OCI-LY7 (cell line): ENCODE measurements around the gene USP4. TPM values are rescaled to one million over a fixed set of nuclear protein-coding genes. Genes with fewer than 3 reads are reported as not detected.
"Not testable (repeated sequence)": the region's sequence is repeated elsewhere in the genome, so short reads cannot be mapped to it uniquely, and the experiment has no call there.

Source experiments
- BruUV-seq: library from RNA; stranded (reverse); fragments of 400-500 nt; replicated peaks from 2 replicates; lab custom pipeline; 2021; lab: Mats Ljungman, UMichigan
- CTCF ChIA-PET: fragments of 300-600 bp; sonication (Branson Sonifier 250); formaldehyde crosslinking; loops from one replicate; lab custom pipeline; 2022; ENCODE audit warnings: antibody characterized with exemption; ENCODE audit not compliant: unreplicated experiment; lab: Charles Lee
- POLR2A ChIA-PET: fragments of 300-600 bp; sonication (Branson Sonifier 250); formaldehyde crosslinking; loops from one replicate; lab custom pipeline; 2022; ENCODE audit warnings: antibody characterized with exemption; lab: Charles Lee
- DNase-seq: peaks from one replicate; pipeline ENCODE4 v3.0.0-alpha.2; 2015; ENCODE audit warnings: low spot score
- H2AFZ ChIP-seq: fragments of 200-600 bp; sonication (generic), shearing (Covaris generic); 2 replicates; pipeline ENCODE4 v1.6.1; 2014; ENCODE audit warnings: mild to moderate bottlenecking, antibody characterized with exemption, low read length, moderate library complexity
- H3K27ac ChIP-seq: fragments of 200-600 bp; sonication (generic); 2 replicates; pipeline ENCODE4 v1.5.1; 2014; ENCODE audit warnings: mixed run types, low read depth, mild to moderate bottlenecking, moderate library complexity, low read length, inconsistent platforms; ENCODE audit not compliant: poor library complexity, severe bottlenecking
- H3K36me3 ChIP-seq: fragments of 200-600 bp; sonication (generic); 2 replicates; pipeline ENCODE4 v1.6.1; 2014; ENCODE audit warnings: mild to moderate bottlenecking, antibody characterized with exemption, low read length, moderate library complexity, mixed read lengths; ENCODE audit not compliant: insufficient read depth
- H3K4me1 ChIP-seq: fragments of 200-600 bp; sonication (generic); 2 replicates; pipeline ENCODE4 v1.5.1; 2014; ENCODE audit warnings: mild to moderate bottlenecking, low read length; ENCODE audit not compliant: insufficient read depth, poor library complexity, severe bottlenecking
- H3K4me2 ChIP-seq: fragments of 200-600 bp; sonication (generic); 2 replicates; pipeline ENCODE4 v1.6.1; 2014; ENCODE audit warnings: mild to moderate bottlenecking, low read length
- H3K4me3 ChIP-seq: fragments of 200-600 bp; sonication (generic); 2 replicates; pipeline ENCODE4 v1.5.1; 2014; ENCODE audit warnings: mild to moderate bottlenecking, low read depth, low read length; ENCODE audit not compliant: poor library complexity, severe bottlenecking
- H3K79me2 ChIP-seq: fragments of 200-600 bp; sonication (generic); 2 replicates; pipeline ENCODE4 v1.6.1; 2016; ENCODE audit warnings: low read depth, mild to moderate bottlenecking, low read length, moderate library complexity, mixed read lengths; ENCODE audit not compliant: insufficient read depth
- H3K9me2 ChIP-seq: fragments of 200-600 bp; sonication (generic); 2 replicates; pipeline ENCODE4 v1.6.1; 2016; ENCODE audit warnings: mild to moderate bottlenecking, low read length, mixed read lengths; ENCODE audit not compliant: insufficient read depth
- H3K9me3 ChIP-seq: fragments of 200-600 bp; sonication (generic); 2 replicates; pipeline ENCODE4 v1.6.1; 2014; ENCODE audit warnings: mild to moderate bottlenecking, mixed run types, low read length, mixed read lengths
- H4K20me1 ChIP-seq: fragments of 200-600 bp; sonication (generic); 2 replicates; pipeline ENCODE4 v1.6.1; 2014; ENCODE audit warnings: mild to moderate bottlenecking, antibody characterized with exemption, low read length, moderate library complexity, mixed read lengths; ENCODE audit not compliant: insufficient read depth
- CTCF ChIP-seq: fragments of 200-600 bp; sonication (generic); conservative IDR thresholded peaks from 2 replicates; pipeline ENCODE4 v1.5.1; 2014; ENCODE audit warnings: mild to moderate bottlenecking, antibody characterized with exemption, low read length, moderate library complexity, mixed read lengths
- EZH2phosphoT487 ChIP-seq: fragments of 200-600 bp; sonication (generic); IDR thresholded peaks from 2 replicates; pipeline ENCODE4 v1.6.1; 2018; ENCODE audit warnings: low read depth, borderline replicate concordance, mild to moderate bottlenecking, mixed run types, antibody characterized with exemption, low read length, moderate library complexity, mixed read lengths
- intact Hi-C: fragments of 100-400 bp; cut with micrococcal nuclease; formaldehyde crosslinking; loops from one replicate; pipeline ENCODE4 v1.10.0; 2022; ENCODE audit not compliant: unreplicated experiment
- microRNA-seq: library from miRNA; unstranded; fragments of <30 nt; microRNA quantifications from one replicate; pipeline ENCODE4 v1.2.0, GENCODE V29; 2022; ENCODE audit warnings: borderline replicate concordance
- small RNA-seq: library from RNA; depleted of rRNA; stranded (forward); fragments of <200 nt; gene quantifications from one replicate; pipeline ENCODE3, GENCODE V24; 2014
- total RNA-seq, 2 experiments: library from RNA; depleted of rRNA in 1 of 2; stranded (reverse); fragments of >200 nt in 1 of 2; shearing (Covaris generic) in 1 of 2; gene quantifications; 2 replicates each; pipeline ENCODE4 v1.2.3, GENCODE V29; 2014 to 2022

USP4 gene
- total RNA-seq, 2 experiments from 2014 or later = 28.6 to 74.6 TPM

GRCh38 chr3:49237344-49237743 lies 102.5 kb downstream of the USP4 start:
- peaks cover 13% of the 10 kb centered on the region; the same call in 1 of the 2 replicates for H3K9me3 ChIP-seq
- ChIA-PET POLR2A (interaction anchor here (0.6 kb wide), 1 partner anchor 178 kb away, joined by 3 read pairs; no protein-coding TSS in a partner anchor), CTCF (no interaction called here)
- H3K4me2 ChIP-seq = no peak overlapping the region
- no peaks in the 10 kb centered on the region for H4K20me1 ChIP-seq
- no TSS peak for BruUV-seq
- no peaks in the 10 kb centered on the region for H3K79me2 ChIP-seq
- TF ChIP-seq CTCF (no peak), EZH2phosphoT487 (no peak)
- H3K4me1 ChIP-seq = peaks cover 5% of the 10 kb centered on the region
- no peak overlapping the region for H2AFZ ChIP-seq
- H3K36me3 ChIP-seq = no peaks in the 10 kb centered on the region
- H3K4me3 ChIP-seq = no peak overlapping the region
- DNase-seq = no peak
- H3K27ac ChIP-seq = no peak overlapping the region
- intact Hi-C loops = no loop called here
- H3K9me2 ChIP-seq = no peaks in the 10 kb centered on the region

- H3K4me1 ChIP-seq = peaks cover 5% of the 10 kb centered on the region
- H3K9me2 ChIP-seq = no peaks in the 10 kb centered on the region
- TF ChIP-seq CTCF (no peak), EZH2phosphoT487 (no peak)
- POLR2A ChIA-PET = interaction anchor here (0.6 kb wide), 1 partner anchor 1308 kb away, joined by 3 read pairs; no protein-coding TSS in a partner anchor
- no peaks in the 10 kb centered on the region for H4K20me1 ChIP-seq
- no peak overlapping the region for H2AFZ ChIP-seq
- H3K79me2 ChIP-seq = no peaks in the 10 kb centered on the region
- no peaks in the 10 kb centered on the region for H3K36me3 ChIP-seq
- CTCF ChIA-PET = no interaction called here
- H3K27ac ChIP-seq = no peak overlapping the region
- peaks cover 13% of the 10 kb centered on the region; the same call in 1 of the 2 replicates for H3K9me3 ChIP-seq
- H3K4me3 ChIP-seq = no peak overlapping the region
- intact Hi-C loops = no loop called here
- no TSS peak for BruUV-seq
- no peak for DNase-seq
- H3K4me2 ChIP-seq = no peak overlapping the region
These were observed 103.6 kb downstream of the USP4 start for GRCh38 chr3:49236226-49236625.

GRCh38 chr3:49228817-49229216 lies 111.0 kb downstream of the USP4 start:
- H3K4me2 ChIP-seq, DNase-seq, H3K4me3 ChIP-seq, POLR2A ChIA-PET, H3K9me2 ChIP-seq, H3K4me1 ChIP-seq, H3K79me2 ChIP-seq, intact Hi-C loops, CTCF ChIA-PET, H3K27ac ChIP-seq, BruUV-seq, H3K36me3 ChIP-seq, H4K20me1 ChIP-seq, H2AFZ ChIP-seq: not testable (repeated sequence)
- peaks cover 15% of the 10 kb centered on the region; the same call in 1 of the 2 replicates for H3K9me3 ChIP-seq

Small RNA genes within 50 kb of the gene (microRNA-seq; reads per million reads assigned to microRNA genes)
- gene MIR4271 = not detected

Small RNA genes within 50 kb of the gene (small RNA-seq; reads per million reads assigned to genes)
- gene AC121247.2 (not detected), gene MIR4271 (not detected), gene RF00019 (not detected)

Other genes with a start within 250 kb of the USP4 start
- gene QRICH1, start 246.0 kb downstream of the USP4 start, total RNA-seq (2014; rRNA removed; shearing (Covaris generic)) = 93.0 and 111 TPM in 2 replicates
- gene QRICH1, start 246.0 kb downstream of the USP4 start, total RNA-seq (2022) = 132 and 156 TPM in 2 replicates
- gene QARS1, start 235.3 kb downstream of the USP4 start, total RNA-seq (2014; rRNA removed; shearing (Covaris generic)) = 290 and 310 TPM in 2 replicates
- 355 and 459 TPM in 2 replicates for gene QARS1, start 235.3 kb downstream of the USP4 start, total RNA-seq (2022)
- gene USP19, start 219.2 kb downstream of the USP4 start, total RNA-seq (2014; rRNA removed; shearing (Covaris generic)) = 49.4 and 57.2 TPM in 2 replicates
- gene USP19, start 219.2 kb downstream of the USP4 start, total RNA-seq (2022) = 69.4 and 78.3 TPM in 2 replicates
- gene LAMB2, start 207.0 kb downstream of the USP4 start, total RNA-seq (2014; rRNA removed; shearing (Covaris generic)) = 0.44 TPM in 2 replicates
- gene LAMB2, start 207.0 kb downstream of the USP4 start, total RNA-seq (2022) = not detected in 2 replicates
- 20.3 and 27.9 TPM in 2 replicates for gene CCDC71, start 173.7 kb downstream of the USP4 start, total RNA-seq (2014; rRNA removed; shearing (Covaris generic))
- gene CCDC71, start 173.7 kb downstream of the USP4 start, total RNA-seq (2022) = 22.7 and 23.4 TPM in 2 replicates
- 0.69 TPM in 1 of 2 replicates, not detected in the other for gene KLHDC8B, start 168.5 kb downstream of the USP4 start, total RNA-seq (2014; rRNA removed; shearing (Covaris generic))
- gene KLHDC8B, start 168.5 kb downstream of the USP4 start, total RNA-seq (2022) = 0.91 and 1.3 TPM in 2 replicates
- 4.8 and 6.4 TPM in 2 replicates for gene C3orf62, start 62.8 kb downstream of the USP4 start, total RNA-seq (2014; rRNA removed; shearing (Covaris generic))
- gene C3orf62, start 62.8 kb downstream of the USP4 start, total RNA-seq (2022) = 11.3 and 11.7 TPM in 2 replicates
- gene GPX1, start 18.3 kb upstream of the USP4 start, total RNA-seq (2014; rRNA removed; shearing (Covaris generic)) = 77.6 and 82.3 TPM in 2 replicates
- gene GPX1, start 18.3 kb upstream of the USP4 start, total RNA-seq (2022) = 119 and 148 TPM in 2 replicates
- gene RHOA, start 71.9 kb upstream of the USP4 start, total RNA-seq (2014; rRNA removed; shearing (Covaris generic)) = 218 and 219 TPM in 2 replicates
- gene RHOA, start 71.9 kb upstream of the USP4 start, total RNA-seq (2022) = 373 and 403 TPM in 2 replicates
- 15.8 and 17.9 TPM in 2 replicates for gene TCTA, start 72.4 kb upstream of the USP4 start, total RNA-seq (2014; rRNA removed; shearing (Covaris generic))
- gene TCTA, start 72.4 kb upstream of the USP4 start, total RNA-seq (2022) = 35.3 and 37.7 TPM in 2 replicates
- 5.3 and 5.4 TPM in 2 replicates for gene AMT, start 82.4 kb upstream of the USP4 start, total RNA-seq (2014; rRNA removed; shearing (Covaris generic))
- 6.0 and 7.8 TPM in 2 replicates for gene AMT, start 82.4 kb upstream of the USP4 start, total RNA-seq (2022)
- gene NICN1, start 89.3 kb upstream of the USP4 start, total RNA-seq (2014; rRNA removed; shearing (Covaris generic)) = 8.3 and 15.4 TPM in 2 replicates
- gene NICN1, start 89.3 kb upstream of the USP4 start, total RNA-seq (2022) = 23.2 and 27.3 TPM in 2 replicates
- gene DAG1, start 130.2 kb upstream of the USP4 start, total RNA-seq (2014; rRNA removed; shearing (Covaris generic)) = 10.6 and 10.9 TPM in 2 replicates
- 14.9 and 15.6 TPM in 2 replicates for gene DAG1, start 130.2 kb upstream of the USP4 start, total RNA-seq (2022)
- gene BSN, start 214.4 kb upstream of the USP4 start, total RNA-seq (2014; rRNA removed; shearing (Covaris generic)) = 0.03 TPM in 2 replicates
- gene BSN, start 214.4 kb upstream of the USP4 start, total RNA-seq (2022) = 0.20 and 0.27 TPM in 2 replicates